GM23248 (cell line): ENCODE data around the gene LRRC38. TPM values are rescaled to one million over a fixed set of nuclear protein-coding genes. Genes with fewer than 3 reads are reported as not detected.
"Not testable (repeated sequence)": the region's sequence is repeated elsewhere in the genome, so short reads cannot be mapped to it uniquely, and the experiment has no call there.

ENCODE experiments used
- DNase-seq: peaks from one replicate; pipeline ENCODE4 v3.0.0-alpha.2; 2015
- H2AFZ ChIP-seq: fragments of 200-600 bp; sonication (generic); 2 replicates; pipeline ENCODE4 v1.6.1; 2016; ENCODE audit warnings: antibody characterized with exemption
- H3F3A ChIP-seq: fragments of 200-600 bp; sonication (generic); 2 replicates; pipeline ENCODE4 v1.6.1; 2016; ENCODE audit warnings: mild to moderate bottlenecking, antibody characterized with exemption, mixed run types; ENCODE audit not compliant: insufficient read depth
- H3K27ac ChIP-seq: fragments of 200-600 bp; sonication (generic); 2 replicates; pipeline ENCODE4 v1.5.1; 2016; ENCODE audit warnings: mild to moderate bottlenecking
- H3K27me3 ChIP-seq: fragments of 200-600 bp; sonication (generic); replicated peaks from 2 replicates; pipeline ENCODE4 v1.6.1; 2016; ENCODE audit warnings: mild to moderate bottlenecking; ENCODE audit not compliant: insufficient read depth
- H3K36me3 ChIP-seq: fragments of 200-600 bp; sonication (generic); 2 replicates; pipeline ENCODE4 v1.6.1; 2016; ENCODE audit warnings: low read depth, mild to moderate bottlenecking
- H3K4me1 ChIP-seq: fragments of 200-600 bp; sonication (generic); 2 replicates; pipeline ENCODE4 v1.6.1; 2016; ENCODE audit warnings: mild to moderate bottlenecking; ENCODE audit not compliant: insufficient read depth
- H3K4me2 ChIP-seq: fragments of 200-600 bp; sonication (generic); one replicate; pipeline ENCODE4 v1.6.1; 2016; ENCODE audit warnings: mild to moderate bottlenecking; ENCODE audit not compliant: unreplicated experiment
- H3K4me3 ChIP-seq: fragments of 200-600 bp; sonication (generic); 2 replicates; pipeline ENCODE4 v1.5.1; 2016; ENCODE audit warnings: mild to moderate bottlenecking
- H3K79me2 ChIP-seq: fragments of 200-600 bp; sonication (generic); 2 replicates; pipeline ENCODE4 v1.6.1; 2016; ENCODE audit warnings: mild to moderate bottlenecking; ENCODE audit not compliant: insufficient read depth
- H3K9ac ChIP-seq: fragments of 200-600 bp; sonication (generic); 2 replicates; pipeline ENCODE4 v1.6.1; 2016; ENCODE audit warnings: mild to moderate bottlenecking
- H3K9me2 ChIP-seq: fragments of 200-600 bp; sonication (generic); 2 replicates; pipeline ENCODE4 v1.6.1; 2016; ENCODE audit warnings: mixed run types, mild to moderate bottlenecking, moderate library complexity; ENCODE audit not compliant: insufficient read depth
- H3K9me3 ChIP-seq: fragments of 200-600 bp; sonication (generic); one replicate; pipeline ENCODE4 v1.6.1; 2017; ENCODE audit warnings: low read depth
- H4K20me1 ChIP-seq: fragments of 200-600 bp; sonication (generic); 2 replicates; pipeline ENCODE4 v1.6.0; 2016; ENCODE audit not compliant: insufficient read depth
- EZH2 ChIP-seq: fragments of 200-600 bp; sonication (generic); IDR thresholded peaks from 2 replicates; pipeline ENCODE4 v1.6.1; 2018; ENCODE audit warnings: antibody characterized with exemption, mild to moderate bottlenecking; ENCODE audit not compliant: insufficient read depth, poor library complexity, severe bottlenecking
- EZH2phosphoT487 ChIP-seq: fragments of 200-600 bp; sonication (generic); IDR thresholded peaks from 2 replicates; pipeline ENCODE4 v1.6.1; 2018; ENCODE audit warnings: antibody characterized with exemption, moderate library complexity, mild to moderate bottlenecking, low read depth; ENCODE audit not compliant: insufficient read depth
- WGBS, 2 experiments: methylation state at CpG; one replicate each; pipeline ENCODE4 v1.1.6; 2015 to 2017; ENCODE audit warnings: low lambda C conversion rate in 2 of 2, low coverage in 1 of 2; ENCODE audit errors: missing lambda C conversion rate in 2 of 2; 5-methylcytosine and 5-hydroxymethylcytosine counted together
- in situ Hi-C: fragments of 300-500 bp; cut with MboI; formaldehyde crosslinking; loops from 2 replicates; pipeline ENCODE4 v1.15.0; 2020
- polyA plus RNA-seq: library from polyadenylated mRNA; unstranded; fragments of >200 nt; fragmentation: Nextera tagmentation; extraction: Ambion mirVana; gene quantifications from 2 replicates; pipeline ENCODE4 v1.2.1, GENCODE V29; 2016
- total RNA-seq: library from RNA; depleted of rRNA; stranded (reverse); fragments of >200 nt; shearing (Covaris generic); gene quantifications from 2 replicates; pipeline ENCODE4 v1.2.3, GENCODE V29; 2014

Gene LRRC38
- total and polyA plus RNA-seq, 2 experiments from 2014 or later = not detected

GRCh38 chr1:13443335-13443979 lies 70.3 kb downstream of the LRRC38 start:
- Histone ChIP-seq H3K27ac (no peak overlapping the region), H3K9ac (no peak overlapping the region), H3K79me2 (no peaks in the 10 kb centered on the region), H3K36me3 (no peaks in the 10 kb centered on the region), H3K4me2 (no peak overlapping the region), H3K4me1 (no peaks in the 10 kb centered on the region), H4K20me1 (no peaks in the 10 kb centered on the region), H3K4me3 (no peak overlapping the region), H2AFZ (no peak overlapping the region), H3F3A (no peaks in the 10 kb centered on the region), H3K9me3 (no peaks in the 10 kb centered on the region), H3K27me3 (no peaks in the 10 kb centered on the region), H3K9me2 (no peaks in the 10 kb centered on the region)
- no peak for DNase-seq
- in situ Hi-C loops = no loop called here
- TF ChIP-seq EZH2phosphoT487 = no peak
- WGBS, 2 experiments = 36 to 40% methylated on average over 10 of the region's 10 CpGs

GRCh38 chr1:13439104-13439783 lies 74.6 kb downstream of the LRRC38 start:
- H3F3A ChIP-seq, H3K4me1 ChIP-seq, DNase-seq, H3K79me2 ChIP-seq, H3K9ac ChIP-seq, H4K20me1 ChIP-seq, H3K4me3 ChIP-seq, H3K36me3 ChIP-seq, H3K27me3 ChIP-seq, H2AFZ ChIP-seq, in situ Hi-C loops, H3K4me2 ChIP-seq, H3K27ac ChIP-seq, H3K9me2 ChIP-seq, H3K9me3 ChIP-seq: not testable (repeated sequence)
- 82% methylated on average over 8 to 36 of the region's 49 CpGs for WGBS, 2 experiments

DNA sequence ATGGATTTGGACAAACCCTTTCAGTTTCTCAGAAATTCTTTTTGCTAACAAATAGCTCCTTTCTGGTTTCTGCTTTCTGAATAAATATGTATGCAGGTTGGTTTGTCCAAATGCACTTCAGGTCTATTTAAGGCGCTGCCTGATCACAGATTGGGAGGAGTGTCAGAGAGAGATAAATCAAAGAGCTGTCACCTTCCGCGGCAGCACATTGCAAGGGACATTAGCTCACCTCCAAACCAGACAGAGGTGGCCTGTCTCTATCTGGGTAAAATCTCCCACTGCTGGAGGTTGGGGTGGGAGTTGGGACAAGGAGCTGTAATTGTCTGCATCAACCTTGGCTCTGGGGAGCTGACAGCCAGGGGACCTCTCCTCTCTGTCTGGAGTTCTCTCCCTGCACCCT lies 78.3 kb downstream of the LRRC38 start:
- no peak overlapping the region for H3K27ac ChIP-seq
- H3K27me3 ChIP-seq = no peaks in the 10 kb centered on the region
- no peak overlapping the region for H3K4me2 ChIP-seq
- no peaks in the 10 kb centered on the region for H4K20me1 ChIP-seq
- H3K9me3 ChIP-seq = no peaks in the 10 kb centered on the region
- 57 to 71% methylated on average over 3 of the region's 3 CpGs for WGBS, 2 experiments
- H3K9me2 ChIP-seq = no peaks in the 10 kb centered on the region
- no peaks in the 10 kb centered on the region for H3K79me2 ChIP-seq
- TF ChIP-seq EZH2 = no peak
- TF ChIP-seq EZH2phosphoT487 = no peak
- H3K36me3 ChIP-seq = no peaks in the 10 kb centered on the region
- no peak for DNase-seq
- in situ Hi-C loops = no loop called here
- H3K4me1 ChIP-seq = no peaks in the 10 kb centered on the region
- no peaks in the 10 kb centered on the region for H3F3A ChIP-seq
- no peak overlapping the region for H3K4me3 ChIP-seq
- no peak overlapping the region for H2AFZ ChIP-seq
- H3K9ac ChIP-seq = no peak overlapping the region

GRCh38 chr1:13433694-13434358 lies 80.0 kb downstream of the LRRC38 start:
- H3K27ac ChIP-seq, H3K9me2 ChIP-seq, H3K4me3 ChIP-seq, H3K79me2 ChIP-seq, in situ Hi-C loops, H3K9me3 ChIP-seq, H3K4me1 ChIP-seq, H3K4me2 ChIP-seq, H4K20me1 ChIP-seq, H3F3A ChIP-seq, H2AFZ ChIP-seq, H3K9ac ChIP-seq, DNase-seq, H3K27me3 ChIP-seq, H3K36me3 ChIP-seq: not testable (repeated sequence)
- 65 to 67% methylated on average over 13 to 26 of the region's 32 CpGs for WGBS, 2 experiments

- H3K4me1 ChIP-seq = no peaks in the 10 kb centered on the region
- H3K9me2 ChIP-seq = no peaks in the 10 kb centered on the region
- no peaks in the 10 kb centered on the region for H3K9me3 ChIP-seq
- no peak overlapping the region for H3K4me2 ChIP-seq
- no peaks in the 10 kb centered on the region for H3K27me3 ChIP-seq
- H2AFZ ChIP-seq = no peak overlapping the region
- no peak overlapping the region for H3K27ac ChIP-seq
- no peaks in the 10 kb centered on the region for H3F3A ChIP-seq
- H3K9ac ChIP-seq = no peak overlapping the region
- no peaks in the 10 kb centered on the region for H3K36me3 ChIP-seq
- H4K20me1 ChIP-seq = no peaks in the 10 kb centered on the region
- in situ Hi-C loops = no loop called here
- DNase-seq = no peak
- no peak overlapping the region for H3K4me3 ChIP-seq
- no peaks in the 10 kb centered on the region for H3K79me2 ChIP-seq
- WGBS, 2 experiments = 1% methylated on average over 3 of the region's 3 CpGs
- no peak for TF ChIP-seq EZH2phosphoT487
Observed at GRCh38 chr1:13432251-13432650, 81.6 kb downstream of the LRRC38 start.
